ENCODE measurements around the gene RGS13.

GRCh38 chr1:192615055-192615454 is 20.9 kb upstream of the RGS13 start:
- TF ChIP-seq CTCF (IDR thresholded peaks at IDR 0.05) (no peak), EP300 (IDR thresholded peaks at IDR 0.05) (no peak), POLR2A (IDR thresholded peaks at IDR 0.05) (no peak), POLR2AphosphoS5 (IDR thresholded peaks at IDR 0.05) (no peak)

All from suprapubic skin (tissue), 4 donors.